ENCODE data around the gene PRKCB.

DNA sequence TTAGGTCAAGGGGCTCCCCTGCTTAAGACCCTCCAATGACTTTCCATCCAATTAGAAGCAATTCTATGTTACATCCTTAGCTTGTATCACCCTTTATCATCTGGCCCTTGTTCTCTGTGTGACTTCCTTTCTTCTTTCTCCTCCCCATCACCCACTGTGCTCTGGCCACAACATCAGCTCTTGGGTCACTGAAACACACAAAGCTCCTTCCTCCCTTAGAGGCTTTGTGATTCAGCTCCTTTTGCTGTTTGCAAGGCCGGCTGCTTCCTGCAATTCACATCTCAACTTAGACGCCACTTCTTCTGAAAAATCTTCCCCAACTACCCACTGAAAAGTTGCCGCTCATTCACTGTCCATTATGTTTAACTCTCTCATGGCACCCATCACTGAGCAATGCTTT is 289.4 kb downstream of the PRKCB start:
- TF ChIP-seq, protein P1, sequence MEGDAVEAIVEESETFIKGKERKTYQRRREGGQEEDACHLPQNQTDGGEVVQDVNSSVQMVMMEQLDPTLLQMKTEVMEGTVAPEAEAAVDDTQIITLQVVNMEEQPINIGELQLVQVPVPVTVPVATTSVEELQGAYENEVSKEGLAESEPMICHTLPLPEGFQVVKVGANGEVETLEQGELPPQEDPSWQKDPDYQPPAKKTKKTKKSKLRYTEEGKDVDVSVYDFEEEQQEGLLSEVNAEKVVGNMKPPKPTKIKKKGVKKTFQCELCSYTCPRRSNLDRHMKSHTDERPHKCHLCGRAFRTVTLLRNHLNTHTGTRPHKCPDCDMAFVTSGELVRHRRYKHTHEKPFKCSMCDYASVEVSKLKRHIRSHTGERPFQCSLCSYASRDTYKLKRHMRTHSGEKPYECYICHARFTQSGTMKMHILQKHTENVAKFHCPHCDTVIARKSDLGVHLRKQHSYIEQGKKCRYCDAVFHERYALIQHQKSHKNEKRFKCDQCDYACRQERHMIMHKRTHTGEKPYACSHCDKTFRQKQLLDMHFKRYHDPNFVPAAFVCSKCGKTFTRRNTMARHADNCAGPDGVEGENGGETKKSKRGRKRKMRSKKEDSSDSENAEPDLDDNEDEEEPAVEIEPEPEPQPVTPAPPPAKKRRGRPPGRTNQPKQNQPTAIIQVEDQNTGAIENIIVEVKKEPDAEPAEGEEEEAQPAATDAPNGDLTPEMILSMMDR (IDR thresholded peaks at IDR 0.05): no peak
- no peak for TF ChIP-seq POLR2A (IDR thresholded peaks at IDR 0.05)
